Calu3 (cell line): ENCODE results near the gene ADAMTS9. TPM values are rescaled to one million over a fixed set of nuclear protein-coding genes. Genes with fewer than 3 reads are reported as not detected.
A peak's percentile ranks its signal among the peaks of the same experiment; 100 is the strongest.

Source experiments
- BruUV-seq: library from RNA; stranded (reverse); fragments of 400-500 nt; replicated peaks from 2 replicates; lab custom pipeline; 2021; lab: Mats Ljungman, UMichigan
- CTCF ChIA-PET: fragments of 300-600 bp; sonication (Branson Sonifier 250); formaldehyde crosslinking; loops from one replicate; lab custom pipeline; 2022; ENCODE audit warnings: antibody characterized with exemption; lab: Charles Lee
- DNase-seq: peaks from one replicate; pipeline ENCODE4 v3.0.0; 2022
- H3K27ac Mint-ChIP-seq: one replicate; pipeline ENCODE4 v1.8.0; 2022; ENCODE audit warnings: mixed read lengths; ENCODE audit not compliant: unreplicated experiment
- H3K27me3 Mint-ChIP-seq: one replicate; pipeline ENCODE4 v1.8.0; 2022; ENCODE audit warnings: mixed read lengths; ENCODE audit not compliant: unreplicated experiment
- H3K36me3 Mint-ChIP-seq: one replicate; pipeline ENCODE4 v1.8.0; 2022; ENCODE audit warnings: mild to moderate bottlenecking, moderate library complexity, mixed read lengths; ENCODE audit not compliant: insufficient read depth, unreplicated experiment
- H3K4me1 Mint-ChIP-seq: one replicate; pipeline ENCODE4 v1.8.0; 2022; ENCODE audit warnings: mild to moderate bottlenecking, low read depth, mixed read lengths; ENCODE audit not compliant: unreplicated experiment
- H3K4me3 Mint-ChIP-seq: one replicate; pipeline ENCODE4 v1.8.0; 2022; ENCODE audit warnings: mild to moderate bottlenecking, low read depth, moderate library complexity, mixed read lengths; ENCODE audit not compliant: unreplicated experiment
- H3K9me3 Mint-ChIP-seq: one replicate; pipeline ENCODE4 v1.8.0; 2022; ENCODE audit warnings: low read depth, mixed read lengths; ENCODE audit not compliant: unreplicated experiment
- CTCF ChIP-seq: fragments of 200-600 bp; IDR thresholded peaks from one replicate; pipeline ENCODE4 v1.8.0; 2022; ENCODE audit warnings: antibody characterized with exemption; ENCODE audit not compliant: unreplicated experiment
- intact Hi-C: fragments of 100-400 bp; cut with micrococcal nuclease; formaldehyde crosslinking; loops from one replicate; pipeline ENCODE4 v1.10.0; 2022; ENCODE audit not compliant: unreplicated experiment
- total RNA-seq: library from RNA; stranded (reverse); gene quantifications from 2 replicates; pipeline ENCODE4 v1.2.3, GENCODE V29; 2022

Gene ADAMTS9
- total RNA-seq, 1 experiment from 2014 or later = 54.6 TPM

DNA sequence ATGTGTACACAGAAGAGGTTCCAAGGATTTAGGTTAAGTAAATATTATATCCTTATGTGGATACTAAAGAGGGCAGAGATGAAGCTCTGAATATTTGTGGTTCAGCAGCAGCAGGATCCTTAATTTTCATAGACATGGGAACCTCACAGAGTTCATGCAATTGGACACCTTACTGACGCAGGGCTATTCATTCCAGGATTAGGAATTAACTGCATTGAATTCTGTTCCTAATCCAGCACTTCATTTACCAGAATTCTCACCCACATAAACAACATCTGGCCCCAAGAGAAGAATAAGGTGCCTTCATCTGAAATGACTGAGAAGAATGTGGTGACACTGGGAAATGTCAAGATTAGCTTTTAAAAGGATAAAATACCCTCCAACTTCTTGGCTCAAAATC, 62.4 kb downstream of the ADAMTS9 start:
- Mint-ChIP-seq H3K9me3 (no peaks in the 10 kb centered on the region), H3K4me1 (no peaks in the 10 kb centered on the region), H3K36me3 (peaks cover 10% of the 10 kb centered on the region), H3K4me3 (no peak overlapping the region), H3K27ac (no peak overlapping the region), H3K27me3 (no peaks in the 10 kb centered on the region)
- TF ChIP-seq CTCF = no peak
- DNase-seq = no peak
- CTCF ChIA-PET = no interaction called here
- intact Hi-C loops = no loop called here
- no TSS peak for BruUV-seq

- H3K27ac Mint-ChIP-seq = peak overlapping the region; percentile 33
- no TSS peak for BruUV-seq
- TF ChIP-seq CTCF = no peak
- H3K4me3 Mint-ChIP-seq = no peak overlapping the region
- no peak for DNase-seq
- H3K4me1 Mint-ChIP-seq = no peaks in the 10 kb centered on the region
- no peaks in the 10 kb centered on the region for H3K27me3 Mint-ChIP-seq
- intact Hi-C loops = no loop called here
- H3K36me3 Mint-ChIP-seq = peaks cover 11% of the 10 kb centered on the region
- CTCF ChIA-PET = no interaction called here
- H3K9me3 Mint-ChIP-seq = no peaks in the 10 kb centered on the region
Observed at GRCh38 chr3:64623125-64623524, 64.7 kb downstream of the ADAMTS9 start.

- no peak for TF ChIP-seq CTCF
- CTCF ChIA-PET = no interaction called here
- intact Hi-C loops = no loop called here
- H3K4me1 Mint-ChIP-seq = no peaks in the 10 kb centered on the region
- H3K4me3 Mint-ChIP-seq = no peak overlapping the region
- H3K9me3 Mint-ChIP-seq = no peaks in the 10 kb centered on the region
- H3K27me3 Mint-ChIP-seq = no peaks in the 10 kb centered on the region
- BruUV-seq = no TSS peak
- H3K27ac Mint-ChIP-seq = no peak overlapping the region
- no peak for DNase-seq
- peaks cover 11% of the 10 kb centered on the region for H3K36me3 Mint-ChIP-seq
Observed at GRCh38 chr3:64621726-64622395, 65.9 kb downstream of the ADAMTS9 start.

GRCh38 chr3:64621275-64621674, 66.5 kb downstream of the ADAMTS9 start:
- no peaks in the 10 kb centered on the region for H3K27me3 Mint-ChIP-seq
- peaks cover 11% of the 10 kb centered on the region for H3K36me3 Mint-ChIP-seq
- no peaks in the 10 kb centered on the region for H3K9me3 Mint-ChIP-seq
- H3K27ac Mint-ChIP-seq = no peak overlapping the region
- BruUV-seq = no TSS peak
- DNase-seq = no peak
- CTCF ChIA-PET = no interaction called here
- H3K4me3 Mint-ChIP-seq = no peak overlapping the region
- H3K4me1 Mint-ChIP-seq = no peaks in the 10 kb centered on the region
- intact Hi-C loops = no loop called here
- TF ChIP-seq CTCF = no peak
